Activated CD8-positive, alpha-beta memory T cell treated with anti-CD3 and anti-CD28 coated beads, Interleukin-2, amount 50 U/mL, for 24 hours (primary cell): Measurements from ENCODE around the gene HTRA3.

Experiments
- DNase-seq: peaks from one replicate; pipeline ENCODE4 v3.0.0-alpha.2; 2020; ENCODE audit errors: extremely low read depth

Gene HTRA3

DNA sequence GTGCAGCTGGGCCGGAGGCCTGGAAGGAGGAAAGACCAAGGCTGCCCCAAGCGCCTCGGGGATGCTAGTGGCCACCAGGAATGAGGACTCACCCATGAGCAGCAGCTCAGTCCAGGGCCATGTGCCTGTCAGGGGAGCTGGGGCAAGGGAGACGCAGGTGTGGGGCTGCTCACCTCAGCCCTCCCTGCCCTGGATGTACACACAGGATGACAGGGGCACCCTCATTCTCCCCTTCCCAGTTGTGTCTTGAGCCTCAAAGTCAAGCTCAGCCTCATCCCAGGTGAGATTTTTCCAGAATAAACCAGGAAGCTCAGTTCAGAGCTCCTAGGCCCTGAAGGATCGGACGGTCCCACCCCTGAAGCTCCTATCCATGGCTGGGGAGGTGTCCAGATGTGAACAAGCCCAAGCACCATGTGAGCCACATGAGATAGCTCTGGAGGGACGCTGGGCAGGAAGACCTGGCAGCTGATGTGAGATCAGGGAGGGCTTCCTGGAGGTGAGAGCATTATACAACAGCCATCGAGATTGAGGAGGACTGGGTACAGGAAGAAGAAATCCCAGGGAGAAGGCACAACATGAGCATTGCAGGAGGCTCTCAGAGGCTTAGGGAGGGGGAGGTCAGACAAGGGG lies 23.0 kb downstream of the HTRA3 start:
- no peak for DNase-seq

DNA sequence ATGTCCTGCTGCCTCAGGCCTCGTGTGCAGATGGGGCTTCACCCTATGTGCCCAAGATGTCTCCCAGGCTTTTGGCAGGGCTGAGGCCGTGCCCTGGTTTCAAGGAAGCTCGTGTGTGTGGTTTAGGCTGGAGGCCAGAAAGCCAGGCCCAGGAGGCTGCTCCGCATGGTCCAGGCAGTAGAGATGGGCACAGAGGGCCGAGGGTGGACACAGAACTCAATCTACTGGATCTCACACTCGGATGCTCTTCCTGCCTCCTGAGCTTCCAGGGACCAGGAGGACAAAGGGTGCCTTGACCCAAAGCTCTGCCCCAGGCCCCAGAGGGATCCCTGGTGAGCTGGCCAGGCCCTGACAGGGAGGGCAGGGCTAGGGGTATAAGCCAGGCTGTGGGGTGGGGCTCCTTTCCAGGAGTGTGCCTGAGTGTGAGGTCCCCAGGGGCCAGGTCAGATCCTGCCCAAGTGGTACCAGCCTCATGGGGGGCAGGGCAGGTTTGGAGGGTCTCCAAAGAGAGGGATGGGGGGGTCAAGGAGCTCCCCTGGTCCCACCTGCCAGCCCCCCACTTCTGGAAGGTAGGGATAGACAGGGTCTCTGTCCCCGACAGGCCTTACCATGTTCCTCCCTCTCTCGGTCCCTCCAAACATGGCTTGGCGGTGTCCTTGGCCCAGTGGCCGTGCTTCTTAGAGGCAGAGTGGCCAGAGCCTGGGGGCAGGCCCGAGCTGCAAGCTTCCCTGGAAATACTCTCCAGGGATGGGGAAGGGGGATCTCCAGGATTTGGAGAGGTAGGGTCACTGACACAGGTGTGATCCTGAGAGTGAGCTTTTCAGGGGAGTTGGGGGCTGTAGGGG lies 23.8 kb downstream of the HTRA3 start:
- DNase-seq: no peak

DNA sequence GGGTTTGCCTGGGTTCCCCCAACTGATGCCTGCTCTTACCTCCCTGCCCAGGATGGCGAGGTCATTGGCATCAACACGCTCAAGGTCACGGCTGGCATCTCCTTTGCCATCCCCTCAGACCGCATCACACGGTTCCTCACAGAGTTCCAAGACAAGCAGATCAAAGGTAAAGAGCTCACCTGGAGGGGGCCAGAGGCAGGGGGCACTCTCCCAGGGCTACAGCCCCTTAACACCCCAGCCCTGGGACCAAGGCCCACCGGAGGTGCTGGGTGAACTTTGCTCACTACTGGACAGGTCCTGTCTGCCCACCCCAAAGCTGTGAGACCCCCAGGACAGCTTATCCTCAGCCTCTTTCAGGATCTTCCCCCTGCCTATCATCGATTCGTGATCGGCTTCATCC lies 24.5 kb downstream of the HTRA3 start:
- DNase-seq: no peak

DNA sequence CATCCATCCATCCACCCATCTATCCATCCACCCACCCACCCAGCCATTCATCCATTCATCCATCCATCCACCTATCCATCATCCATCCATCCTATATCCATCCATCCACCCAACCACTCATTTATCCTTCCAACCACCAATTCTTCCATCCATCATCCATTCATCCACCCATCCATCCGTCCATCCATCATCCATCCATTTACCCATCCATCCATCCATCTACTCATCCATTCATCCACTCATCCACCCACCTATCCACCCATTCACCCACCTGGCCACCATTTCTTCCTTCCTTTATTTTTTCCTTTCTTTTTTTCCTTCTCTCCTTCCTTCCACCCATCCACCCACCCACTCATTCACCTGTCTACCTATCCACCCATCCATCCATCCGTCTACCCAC lies 25.2 kb downstream of the HTRA3 start:
- DNase-seq: no peak

DNA sequence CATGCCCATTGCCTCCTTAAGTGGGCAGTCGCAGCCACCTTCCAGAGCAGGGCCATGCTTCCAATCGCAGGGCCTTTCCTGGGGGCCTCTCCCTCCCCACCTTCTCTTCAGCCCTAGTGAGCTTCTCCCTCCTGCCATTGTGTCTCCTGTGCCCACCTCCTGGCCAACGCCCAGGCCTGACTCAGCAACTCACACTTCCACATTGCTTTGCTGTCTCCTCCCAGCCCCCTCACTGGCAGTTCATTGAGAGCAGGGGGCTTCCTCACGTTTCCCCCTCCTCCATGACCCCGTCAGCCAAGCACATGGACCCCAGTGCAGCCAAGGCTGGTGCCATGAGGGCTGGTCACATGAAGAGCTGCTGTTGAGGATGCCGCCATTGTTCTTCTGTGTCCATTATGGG lies 25.9 kb downstream of the HTRA3 start:
- DNase-seq: no peak

DNA sequence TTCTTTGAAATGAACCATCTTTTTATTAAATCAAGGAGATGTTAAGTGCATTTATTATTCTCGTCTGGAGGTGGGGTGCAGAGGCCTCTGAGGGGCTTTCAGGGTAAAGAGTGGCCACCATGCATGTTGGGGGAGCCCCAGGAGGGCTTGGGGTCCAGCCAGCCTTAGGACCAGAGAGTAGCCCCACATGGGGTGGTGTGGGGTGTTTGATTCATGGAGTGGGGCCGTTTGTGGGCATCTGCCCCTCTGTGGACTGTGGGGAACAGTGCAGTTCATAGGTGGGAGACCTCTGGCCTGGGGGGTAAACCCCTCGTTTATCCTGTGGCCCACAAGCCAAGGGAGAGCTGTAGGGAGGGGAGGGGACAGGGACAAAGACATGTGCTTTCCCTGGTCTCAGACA lies 26.9 kb downstream of the HTRA3 start:
- DNase-seq: no peak

DNA sequence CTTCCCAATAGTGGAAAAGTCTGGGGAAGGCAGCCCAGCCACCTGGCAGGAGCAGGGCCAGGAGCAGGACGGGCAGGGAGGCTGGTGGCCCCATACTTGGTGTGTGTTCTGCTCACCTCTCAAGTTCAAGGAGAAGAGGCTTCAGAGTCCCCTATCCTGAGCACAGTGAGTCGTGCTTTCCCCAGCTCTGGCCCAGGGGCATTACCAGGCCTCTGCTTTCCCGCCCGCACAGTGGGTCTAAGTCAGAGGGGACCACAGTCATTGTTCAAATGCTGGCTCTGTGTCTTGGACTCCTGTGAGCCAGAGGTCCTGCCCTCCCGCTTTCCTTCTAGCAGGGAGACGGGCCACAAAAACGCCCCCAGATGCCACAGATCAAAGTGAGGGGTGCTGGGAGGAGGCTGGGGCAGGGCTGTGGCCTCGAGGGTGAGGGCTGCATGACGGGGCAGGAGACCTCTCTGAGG lies 27.6 kb downstream of the HTRA3 start:
- DNase-seq: no peak

DNA sequence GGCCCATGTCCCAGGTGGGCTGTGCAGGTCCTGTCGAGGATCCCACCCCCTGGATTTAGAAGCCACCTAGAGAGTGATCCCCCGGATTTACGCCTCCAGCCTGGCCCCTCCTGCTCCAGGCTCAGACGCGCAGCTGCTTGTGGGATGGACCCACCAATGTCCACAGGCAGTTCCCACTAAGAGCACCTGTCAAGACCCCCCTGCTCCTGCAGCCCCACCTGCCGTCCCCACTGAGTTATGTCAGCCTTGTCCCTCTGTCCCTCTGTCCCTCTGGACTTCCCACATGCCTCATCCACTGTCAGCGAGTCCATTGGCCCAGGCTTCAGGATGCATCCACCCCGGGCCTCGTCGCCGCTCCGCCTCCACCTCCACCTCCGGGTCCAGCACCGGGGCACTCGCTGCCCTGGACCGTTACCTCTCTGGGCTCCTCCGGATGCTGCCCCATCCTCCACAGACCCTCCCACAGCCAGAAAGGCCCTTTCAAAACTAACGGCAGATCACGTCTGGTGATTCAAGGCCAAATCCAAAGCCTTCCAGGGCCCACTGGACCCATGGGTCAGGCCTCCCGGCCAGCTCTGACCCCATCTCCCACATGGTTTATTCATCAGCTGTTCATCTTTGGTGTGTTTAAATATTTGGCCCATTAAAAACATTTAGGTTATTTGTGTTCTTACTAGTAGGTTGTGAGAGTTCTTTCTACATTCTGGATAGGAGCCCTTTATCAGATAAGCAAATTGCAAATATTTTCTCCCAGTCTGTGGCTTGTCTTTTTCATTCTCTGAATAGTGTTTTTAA lies 28.3 kb downstream of the HTRA3 start:
- DNase-seq: no peak

DNA sequence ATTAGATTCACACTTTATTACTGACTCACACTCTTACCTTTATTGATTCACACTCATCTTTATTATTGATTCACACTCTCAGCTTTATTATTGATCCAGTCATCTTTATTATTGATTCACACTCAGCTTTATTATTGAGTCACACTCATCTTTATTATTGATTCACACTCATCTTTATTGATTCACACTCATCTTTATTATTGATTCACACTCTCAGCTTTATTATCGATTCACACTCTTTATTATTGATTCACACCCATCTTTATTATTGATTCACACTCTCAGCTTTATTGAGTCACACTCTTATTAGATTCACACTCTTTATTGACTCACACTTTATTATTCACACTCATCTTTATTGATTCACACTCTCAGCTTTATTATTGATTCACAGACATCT lies 31.3 kb downstream of the HTRA3 start:
- DNase-seq: no peak

DNA sequence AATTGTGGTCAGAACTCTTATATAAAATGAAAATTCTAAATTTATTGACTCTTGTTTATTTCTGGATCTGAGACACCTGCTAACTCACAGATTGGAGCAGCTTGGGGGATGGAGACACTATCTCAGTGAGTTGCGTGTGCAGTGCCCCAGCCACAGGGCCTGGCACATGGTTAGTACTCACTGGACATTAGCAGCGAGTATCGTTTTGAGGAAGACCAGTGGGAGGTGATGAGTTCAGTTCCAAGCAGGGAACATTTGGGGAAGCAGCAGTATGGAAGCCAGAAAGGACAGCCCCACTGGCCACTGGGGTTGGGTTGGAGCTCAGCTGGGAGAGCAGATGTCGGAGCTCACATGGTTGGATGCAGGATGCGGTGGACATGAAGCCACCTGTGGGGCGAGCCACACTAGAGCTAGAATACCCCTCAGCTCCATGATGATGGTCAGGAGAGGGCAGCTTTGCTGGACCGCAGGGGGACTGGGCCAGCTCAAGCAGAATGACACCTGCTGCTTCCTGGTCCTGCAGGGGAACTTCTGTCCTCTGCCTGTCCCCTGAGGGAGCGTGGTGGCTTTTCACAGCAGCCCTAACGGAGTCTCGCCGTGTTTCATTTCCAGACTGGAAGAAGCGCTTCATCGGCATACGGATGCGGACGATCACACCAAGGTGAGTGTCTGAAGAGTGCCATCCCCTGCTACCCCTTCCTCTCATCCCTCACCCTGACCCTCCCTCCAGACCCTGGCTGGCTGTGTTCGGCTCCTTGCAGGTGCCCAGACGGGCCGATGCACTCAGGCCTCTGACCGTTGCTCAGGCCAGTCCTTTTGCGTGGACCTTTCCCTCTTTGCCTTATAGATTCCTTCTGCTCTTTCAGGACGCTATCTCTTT lies 32.5 kb downstream of the HTRA3 start:
- no peak for DNase-seq

DNA sequence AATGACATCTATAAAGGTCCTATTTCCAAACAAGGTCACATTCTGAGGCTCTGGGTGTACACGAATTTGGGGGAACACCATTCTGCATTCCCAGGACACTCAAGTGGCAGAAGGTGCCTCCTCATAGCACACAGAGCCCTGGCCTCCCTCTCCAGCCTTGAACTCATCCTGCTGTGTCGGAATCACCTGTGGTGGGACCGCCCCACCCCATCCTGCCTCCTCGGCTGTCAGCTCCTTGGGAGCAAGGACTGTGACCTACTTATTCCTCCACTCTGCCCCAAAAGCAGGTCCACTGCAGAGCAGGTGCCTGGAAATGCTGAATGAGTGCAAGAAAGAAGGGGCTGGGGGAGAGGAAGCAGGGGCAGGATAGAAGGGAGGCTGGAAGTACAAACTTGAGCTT lies 33.5 kb downstream of the HTRA3 start:
- DNase-seq: no peak

DNA sequence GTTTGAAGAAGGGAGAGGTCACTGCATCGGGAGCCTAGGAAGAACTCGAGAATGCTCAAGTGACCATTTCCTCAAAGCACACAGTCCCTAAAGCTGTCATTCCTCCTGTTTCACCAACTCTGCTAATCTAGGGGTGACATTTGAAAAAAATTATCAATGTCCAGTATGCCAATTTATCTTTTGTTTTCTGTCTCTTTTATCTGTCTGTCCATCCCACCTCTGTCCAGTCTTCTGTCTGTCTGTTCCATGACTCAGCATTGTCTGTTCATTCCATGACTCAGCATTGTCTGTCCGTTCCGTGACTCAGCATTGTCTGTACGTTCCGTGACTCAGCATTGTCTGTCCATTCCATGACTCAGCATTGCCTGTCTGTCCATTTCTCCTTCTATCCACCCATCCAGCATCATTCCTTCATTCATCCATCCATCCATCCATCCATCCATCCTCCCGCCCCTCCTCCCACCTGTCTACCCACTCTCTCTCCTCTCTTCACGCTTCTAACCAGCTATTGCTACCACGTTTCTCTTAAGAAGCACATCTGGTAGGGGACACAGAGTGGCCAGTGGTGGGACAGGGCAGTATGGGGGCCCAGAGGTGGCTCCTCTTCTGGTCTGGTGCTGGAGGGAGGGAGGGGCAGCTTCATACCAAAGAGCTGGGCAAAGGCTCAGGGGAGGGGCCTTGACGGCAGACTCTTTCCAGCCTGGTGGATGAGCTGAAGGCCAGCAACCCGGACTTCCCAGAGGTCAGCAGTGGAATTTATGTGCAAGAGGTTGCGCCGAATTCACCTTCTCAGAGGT lies 34.1 kb downstream of the HTRA3 start:
- DNase-seq: no peak

DNA sequence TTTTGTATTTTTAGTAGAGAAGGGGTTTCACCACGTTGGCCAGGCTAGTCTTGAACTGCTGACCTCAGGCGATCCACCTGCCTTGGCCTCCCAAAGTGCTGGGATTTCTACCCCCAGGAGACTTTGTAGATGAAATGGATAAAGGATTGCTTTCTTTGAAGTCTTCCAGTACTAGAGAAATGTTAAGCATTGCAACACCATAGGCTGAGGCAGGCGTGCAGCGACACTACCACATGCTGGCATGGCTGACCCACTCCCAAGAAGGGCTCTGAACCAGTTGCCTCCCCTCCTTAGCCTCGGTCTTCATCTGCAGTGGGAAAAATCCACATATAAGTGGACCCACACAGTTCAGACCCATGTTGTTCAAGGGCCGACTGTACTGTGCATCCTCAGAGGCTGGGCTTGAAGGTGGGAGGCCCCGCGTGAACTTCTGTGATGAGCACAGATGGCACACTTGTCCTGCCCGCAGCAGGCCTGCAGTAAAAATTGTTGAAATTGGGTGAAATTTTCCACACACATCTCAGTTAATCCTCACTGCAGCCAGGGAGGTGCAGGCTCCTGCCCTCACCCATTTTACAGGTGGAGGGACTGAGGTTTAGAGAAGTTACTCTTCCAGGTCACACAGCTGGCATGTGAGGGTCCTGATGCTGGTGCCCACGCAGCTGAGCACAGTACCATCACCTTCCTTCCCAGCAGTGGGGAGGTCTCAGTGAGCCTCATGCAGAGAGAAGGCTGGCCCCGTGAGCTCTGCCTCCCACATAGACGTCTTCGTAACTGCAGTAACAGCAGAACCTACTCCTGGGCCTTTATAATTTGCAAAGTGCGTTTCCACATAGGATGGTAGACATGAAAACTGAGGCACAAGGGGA lies 35.5 kb downstream of the HTRA3 start:
- DNase-seq: no peak

DNA sequence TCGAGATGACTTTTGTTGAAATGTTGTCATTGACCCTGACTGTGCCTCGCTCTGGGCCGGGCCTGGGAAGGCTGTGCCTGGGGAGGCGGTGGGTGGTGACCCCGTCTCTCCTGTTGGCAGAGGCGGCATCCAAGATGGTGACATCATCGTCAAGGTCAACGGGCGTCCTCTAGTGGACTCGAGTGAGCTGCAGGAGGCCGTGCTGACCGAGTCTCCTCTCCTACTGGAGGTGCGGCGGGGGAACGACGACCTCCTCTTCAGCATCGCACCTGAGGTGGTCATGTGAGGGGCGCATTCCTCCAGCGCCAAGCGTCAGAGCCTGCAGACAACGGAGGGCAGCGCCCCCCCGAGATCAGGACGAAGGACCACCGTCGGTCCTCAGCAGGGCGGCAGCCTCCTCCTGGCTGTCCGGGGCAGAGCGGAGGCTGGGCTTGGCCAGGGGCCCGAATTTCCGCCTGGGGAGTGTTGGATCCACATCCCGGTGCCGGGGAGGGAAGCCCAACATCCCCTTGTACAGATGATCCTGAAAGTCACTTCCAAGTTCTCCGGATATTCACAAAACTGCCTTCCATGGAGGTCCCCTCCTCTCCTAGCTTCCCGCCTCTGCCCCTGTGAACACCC lies 36.4 kb downstream of the HTRA3 start:
- DNase-seq: no peak

DNA sequence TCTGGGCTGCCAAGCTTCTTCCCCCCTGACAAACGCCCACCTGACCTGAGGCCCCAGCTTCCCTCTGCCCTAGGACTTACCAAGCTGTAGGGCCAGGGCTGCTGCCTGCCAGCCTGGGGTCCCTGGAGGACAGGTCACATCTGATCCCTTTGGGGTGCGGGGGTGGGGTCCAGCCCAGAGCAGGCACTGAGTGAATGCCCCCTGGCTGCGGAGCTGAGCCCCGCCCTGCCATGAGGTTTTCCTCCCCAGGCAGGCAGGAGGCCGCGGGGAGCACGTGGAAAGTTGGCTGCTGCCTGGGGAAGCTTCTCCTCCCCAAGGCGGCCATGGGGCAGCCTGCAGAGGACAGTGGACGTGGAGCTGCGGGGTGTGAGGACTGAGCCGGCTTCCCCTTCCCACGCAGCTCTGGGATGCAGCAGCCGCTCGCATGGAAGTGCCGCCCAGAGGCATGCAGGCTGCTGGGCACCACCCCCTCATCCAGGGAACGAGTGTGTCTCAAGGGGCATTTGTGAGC lies 37.0 kb downstream of the HTRA3 start:
- DNase-seq: no peak

DNA sequence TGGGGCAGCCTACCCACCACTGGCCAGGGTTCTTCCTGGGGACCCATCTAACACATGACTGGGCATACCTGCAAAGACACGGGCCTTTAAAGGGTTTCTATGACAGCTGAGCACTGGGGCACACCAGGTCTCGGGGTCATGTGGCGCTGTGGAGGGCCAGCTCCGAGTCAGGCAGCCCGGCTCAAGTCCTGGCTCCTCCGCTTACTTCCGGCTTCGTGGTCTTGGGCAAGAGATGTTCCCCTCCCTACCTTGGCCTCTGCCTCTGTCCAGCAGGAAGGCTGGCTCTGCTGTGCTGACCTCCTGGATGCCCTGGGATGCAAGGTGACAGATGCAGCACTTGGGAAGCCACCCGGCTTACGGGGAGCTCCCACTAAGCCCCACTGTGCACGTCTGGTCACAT lies 37.6 kb downstream of the HTRA3 start:
- DNase-seq: no peak

DNA sequence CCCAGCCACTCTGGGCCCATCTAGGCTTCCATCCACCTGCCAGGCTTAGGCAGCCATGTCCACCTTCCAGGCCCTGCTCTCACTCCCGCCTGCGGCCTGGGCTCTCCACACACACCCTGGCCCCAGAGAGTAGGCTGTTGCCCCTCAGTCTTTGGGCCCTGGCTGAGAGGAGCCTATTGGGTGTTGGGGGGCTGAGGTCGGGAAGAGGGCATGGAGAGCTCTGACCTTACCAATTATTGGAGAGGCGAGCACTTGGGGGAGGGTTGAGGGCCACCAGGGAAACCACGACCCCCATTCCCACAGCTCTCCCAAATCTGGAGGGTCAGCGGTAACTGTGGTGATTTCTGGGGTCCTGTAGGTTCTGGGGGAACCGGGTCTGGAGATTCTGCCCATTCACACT lies 38.2 kb downstream of the HTRA3 start:
- no peak for DNase-seq

DNA sequence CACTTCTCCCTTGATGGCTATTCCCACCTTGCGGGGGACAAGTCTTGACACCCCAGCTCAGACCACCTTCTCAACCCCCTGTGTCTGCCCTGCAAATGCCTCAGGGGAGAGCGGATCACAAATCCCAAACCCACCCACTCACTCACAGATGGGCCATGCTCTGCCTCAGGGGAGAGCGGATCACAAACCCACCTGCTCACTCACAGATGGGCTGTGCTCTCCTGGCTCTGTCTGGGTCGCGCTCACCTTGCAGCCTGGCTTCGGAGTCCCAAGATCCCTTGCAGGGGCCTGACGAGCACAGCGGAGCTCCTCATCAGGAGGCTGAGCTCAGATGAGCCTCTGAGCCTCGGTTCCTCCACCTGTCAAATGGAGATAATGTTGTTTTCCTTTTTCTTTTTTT lies 38.6 kb downstream of the HTRA3 start:
- DNase-seq: no peak
